DOHH2 (cell line): ENCODE data around the gene SPARC.

Source experiments
- H3F3A ChIP-seq: fragments of 200-600 bp; sonication (generic), shearing (Covaris generic); 2 replicates; pipeline ENCODE4 v1.6.0; 2016; ENCODE audit warnings: antibody characterized with exemption, mild to moderate bottlenecking; ENCODE audit not compliant: control insufficient read depth, insufficient read depth
- H3K27ac ChIP-seq: fragments of 200-600 bp; sonication (generic); 2 replicates; pipeline ENCODE4 v1.5.1; 2014; ENCODE audit warnings: low read depth, mild to moderate bottlenecking, low read length, moderate library complexity
- H3K27me3 ChIP-seq: fragments of 200-600 bp; sonication (generic); 2 replicates; pipeline ENCODE4 v1.6.1; 2014; ENCODE audit warnings: mild to moderate bottlenecking, low read length, mixed read lengths; ENCODE audit not compliant: control insufficient read depth
- H3K36me3 ChIP-seq: fragments of 200-600 bp; sonication (generic); 2 replicates; pipeline ENCODE4 v1.6.1; 2014; ENCODE audit warnings: mild to moderate bottlenecking, low read length, moderate library complexity, mixed read lengths; ENCODE audit not compliant: control insufficient read depth
- H3K4me1 ChIP-seq: fragments of 200-600 bp; sonication (generic); 2 replicates; pipeline ENCODE4 v1.6.1; 2014; ENCODE audit warnings: mild to moderate bottlenecking, low read length, mixed read lengths; ENCODE audit not compliant: control insufficient read depth
- H3K4me2 ChIP-seq: fragments of 200-600 bp; sonication (generic); 2 replicates; pipeline ENCODE4 v1.6.0; 2014; ENCODE audit warnings: mild to moderate bottlenecking, low read length, moderate library complexity
- H3K4me3 ChIP-seq: fragments of 200-600 bp; sonication (generic); 2 replicates; pipeline ENCODE4 v1.5.1; 2014; ENCODE audit warnings: mild to moderate bottlenecking, low read length, mixed read lengths
- H3K79me2 ChIP-seq: fragments of 200-600 bp; sonication (generic); 2 replicates; pipeline ENCODE4 v1.6.1; 2014; ENCODE audit warnings: mild to moderate bottlenecking, low read length, mixed read lengths; ENCODE audit not compliant: control insufficient read depth
- H3K9me2 ChIP-seq: fragments of 200-600 bp; sonication (generic); replicated peaks from 2 replicates; pipeline ENCODE4 v1.6.1; 2014; ENCODE audit warnings: mild to moderate bottlenecking, low read length, mixed read lengths; ENCODE audit not compliant: control insufficient read depth
- H3K9me3 ChIP-seq: fragments of 200-600 bp; sonication (generic); 2 replicates; pipeline ENCODE4 v1.6.1; 2014; ENCODE audit warnings: antibody characterized with exemption, low read length, mixed read lengths; ENCODE audit not compliant: control insufficient read depth, insufficient read depth
- H4K20me1 ChIP-seq: fragments of 200-600 bp; sonication (generic); 2 replicates; pipeline ENCODE4 v1.6.0; 2014; ENCODE audit warnings: low read depth, mild to moderate bottlenecking, antibody characterized with exemption, low read length, moderate library complexity; ENCODE audit not compliant: control insufficient read depth, insufficient read depth
- EZH2phosphoT487 ChIP-seq: fragments of 200-600 bp; sonication (generic); IDR thresholded peaks from 2 replicates; pipeline ENCODE4 v1.6.1; 2017; ENCODE audit warnings: borderline replicate concordance, mild to moderate bottlenecking, antibody characterized with exemption, low read length, moderate library complexity, mixed read lengths
- TF ChIP-seq, protein P1 (sequence below): fragments of 200-600 bp; sonication (generic); IDR thresholded peaks from one replicate; pipeline ENCODE4 v1.5.1; 2014; ENCODE audit warnings: antibody characterized with exemption, mild to moderate bottlenecking, low read depth, low read length; ENCODE audit not compliant: poor library complexity, severe bottlenecking

Gene SPARC

DNA sequence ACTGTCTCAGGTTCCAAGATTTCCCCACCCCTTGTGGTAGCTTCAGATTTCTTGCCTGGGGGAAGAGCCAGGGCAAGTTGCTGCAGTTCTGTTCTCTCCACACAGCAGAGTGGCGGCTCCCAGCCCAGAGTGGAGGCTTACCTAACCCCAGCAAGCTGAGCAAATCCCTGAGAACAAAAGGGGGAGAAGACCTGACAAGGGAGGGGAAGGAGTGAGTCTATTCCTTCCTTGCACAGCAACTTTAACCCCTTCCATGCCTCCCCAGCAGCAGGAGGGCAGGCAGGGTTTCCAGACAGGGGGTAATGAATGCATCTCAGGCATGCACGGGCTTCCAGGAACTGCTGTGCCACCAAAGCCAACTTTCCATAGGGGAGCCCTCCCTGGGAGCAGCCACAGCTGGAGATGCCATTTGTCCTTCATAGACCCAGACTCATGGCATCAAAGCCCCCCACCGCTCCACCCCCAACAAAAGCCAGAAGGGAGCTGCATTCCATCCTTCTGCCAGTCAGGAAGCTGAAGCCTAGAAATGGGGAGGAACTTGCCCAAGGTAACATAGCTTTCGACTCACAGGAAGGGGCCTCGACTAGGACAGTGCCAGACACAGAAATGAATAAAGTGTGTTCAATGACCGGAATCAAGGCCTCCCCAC, 66.8 kb downstream of the SPARC start:
- Histone ChIP-seq H4K20me1 (no peaks in the 10 kb centered on the region), H3K9me3 (no peaks in the 10 kb centered on the region), H3K36me3 (no peaks in the 10 kb centered on the region), H3F3A (no peaks in the 10 kb centered on the region), H3K27me3 (peaks cover 13% of the 10 kb centered on the region; the same call in 1 of the 2 replicates), H3K4me3 (no peak overlapping the region), H3K4me1 (no peaks in the 10 kb centered on the region), H3K4me2 (no peak overlapping the region), H3K9me2 (no peaks in the 10 kb centered on the region), H3K27ac (no peak overlapping the region), H3K79me2 (no peaks in the 10 kb centered on the region)
- TF ChIP-seq, protein P1, sequence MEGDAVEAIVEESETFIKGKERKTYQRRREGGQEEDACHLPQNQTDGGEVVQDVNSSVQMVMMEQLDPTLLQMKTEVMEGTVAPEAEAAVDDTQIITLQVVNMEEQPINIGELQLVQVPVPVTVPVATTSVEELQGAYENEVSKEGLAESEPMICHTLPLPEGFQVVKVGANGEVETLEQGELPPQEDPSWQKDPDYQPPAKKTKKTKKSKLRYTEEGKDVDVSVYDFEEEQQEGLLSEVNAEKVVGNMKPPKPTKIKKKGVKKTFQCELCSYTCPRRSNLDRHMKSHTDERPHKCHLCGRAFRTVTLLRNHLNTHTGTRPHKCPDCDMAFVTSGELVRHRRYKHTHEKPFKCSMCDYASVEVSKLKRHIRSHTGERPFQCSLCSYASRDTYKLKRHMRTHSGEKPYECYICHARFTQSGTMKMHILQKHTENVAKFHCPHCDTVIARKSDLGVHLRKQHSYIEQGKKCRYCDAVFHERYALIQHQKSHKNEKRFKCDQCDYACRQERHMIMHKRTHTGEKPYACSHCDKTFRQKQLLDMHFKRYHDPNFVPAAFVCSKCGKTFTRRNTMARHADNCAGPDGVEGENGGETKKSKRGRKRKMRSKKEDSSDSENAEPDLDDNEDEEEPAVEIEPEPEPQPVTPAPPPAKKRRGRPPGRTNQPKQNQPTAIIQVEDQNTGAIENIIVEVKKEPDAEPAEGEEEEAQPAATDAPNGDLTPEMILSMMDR, result no peak
- no peak for TF ChIP-seq EZH2phosphoT487

DNA sequence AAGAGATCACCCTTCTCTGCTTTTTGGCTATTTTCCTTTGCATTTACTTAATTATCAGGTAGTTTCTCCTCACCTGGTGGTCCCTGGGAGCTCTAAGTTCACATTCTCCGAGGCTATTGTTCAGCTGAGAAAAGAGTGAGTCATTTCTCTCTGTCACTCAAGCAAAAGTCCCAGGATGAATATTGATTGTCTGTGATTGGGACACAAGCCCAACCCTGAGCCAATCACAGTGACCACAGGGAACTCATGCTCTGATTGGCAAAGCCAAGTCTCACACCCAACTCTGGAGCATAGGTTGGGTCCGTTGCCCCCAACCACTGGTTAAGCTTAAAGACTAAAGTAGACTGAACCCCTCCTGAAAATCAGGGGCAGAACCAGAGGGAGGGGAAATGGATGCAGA, 67.8 kb downstream of the SPARC start:
- Histone ChIP-seq H3K27me3 (peaks cover 13% of the 10 kb centered on the region; the same call in 1 of the 2 replicates), H3K36me3 (no peaks in the 10 kb centered on the region), H3K4me2 (no peak overlapping the region), H3K4me1 (no peaks in the 10 kb centered on the region), H3K4me3 (no peak overlapping the region), H3K27ac (no peak overlapping the region), H4K20me1 (no peaks in the 10 kb centered on the region), H3K9me3 (no peaks in the 10 kb centered on the region), H3K9me2 (no peaks in the 10 kb centered on the region), H3F3A (no peaks in the 10 kb centered on the region), H3K79me2 (no peaks in the 10 kb centered on the region)
- TF ChIP-seq EZH2phosphoT487, result no peak
- TF ChIP-seq, protein P1, result no peak

DNA sequence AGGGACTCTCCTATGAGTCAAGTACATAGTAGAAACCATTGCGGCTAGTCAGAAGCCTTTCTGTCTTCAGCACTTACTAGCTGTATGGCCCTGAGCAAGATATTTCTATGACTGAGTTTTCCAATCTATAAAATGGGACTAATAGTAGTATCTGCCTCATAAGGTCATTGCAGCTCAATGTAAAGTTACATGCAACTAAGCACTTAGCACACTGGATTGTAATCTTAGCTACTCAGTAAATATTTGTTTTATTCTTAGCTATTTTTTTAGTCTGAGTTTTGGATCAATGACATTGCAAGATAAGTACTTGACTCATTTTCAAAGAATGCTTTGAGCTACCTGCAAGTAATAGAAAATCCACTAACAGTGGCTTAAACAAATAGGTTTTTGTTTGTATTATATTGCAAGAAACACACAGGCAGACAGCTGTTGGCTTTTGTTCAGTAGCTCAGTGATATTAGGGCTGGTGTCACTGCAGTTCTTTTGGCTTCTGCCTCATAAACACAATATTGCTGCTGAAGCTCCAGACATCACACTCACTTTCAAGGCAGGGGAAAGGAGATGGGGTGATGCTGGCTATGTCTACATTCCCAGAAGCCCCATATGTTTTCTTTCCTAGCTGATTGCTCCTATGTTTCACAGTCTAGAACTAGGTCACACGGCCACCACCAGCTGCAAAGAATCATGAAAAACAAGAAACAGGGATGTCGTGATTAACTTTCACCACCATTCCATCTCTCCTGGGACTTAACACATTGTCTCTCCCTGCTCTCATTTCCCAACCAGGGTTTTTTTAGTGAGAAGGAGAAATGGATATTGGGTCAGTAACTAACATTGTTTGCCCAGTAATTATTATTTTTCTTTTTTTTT, 68.6 kb downstream of the SPARC start:
- Histone ChIP-seq H3K79me2 (no peaks in the 10 kb centered on the region), H3K4me1 (no peaks in the 10 kb centered on the region)

More for the DNA sequence above, 68.6 kb downstream of the SPARC start:
- H4K20me1 ChIP-seq, result no peaks in the 10 kb centered on the region
- no peak for TF ChIP-seq EZH2phosphoT487
- TF ChIP-seq, protein P1, result no peak
- no peaks in the 10 kb centered on the region for H3K9me2 ChIP-seq
- H3F3A ChIP-seq, result no peaks in the 10 kb centered on the region
- H3K36me3 ChIP-seq, result no peaks in the 10 kb centered on the region
- no peak overlapping the region for H3K4me2 ChIP-seq
- H3K9me3 ChIP-seq, result no peaks in the 10 kb centered on the region
- H3K27me3 ChIP-seq, result peaks cover 13% of the 10 kb centered on the region; the same call in 1 of the 2 replicates
- no peak overlapping the region for H3K27ac ChIP-seq
- no peak overlapping the region for H3K4me3 ChIP-seq
